ENCODE data around the gene PPP5C. TPM values are rescaled to one million over a fixed set of nuclear protein-coding genes. Genes with fewer than 3 reads are reported as not detected.

PPP5C gene
- total RNA-seq, 1 experiment from 2014 or later = 102 TPM

- Histone ChIP-seq H3K36me3 (ENCODE audit: control insufficient read depth in 1 of 2, insufficient read depth in 2 of 2, low read length in 2 of 2) (no peaks in the 10 kb centered on the region), H3K9ac (ENCODE audit: low read length) (no peak overlapping the region), H3K9me2 (ENCODE audit: insufficient read depth) (no peaks in the 10 kb centered on the region), H3K27me3 (ENCODE audit: insufficient read depth, low read length) (no peaks in the 10 kb centered on the region), H3K4me1 (ENCODE audit: control insufficient read depth in 1 of 2, insufficient read depth in 2 of 2, low read length in 2 of 2) (no peaks in the 10 kb centered on the region), H3K4me2 (ENCODE audit: low read length) (no peak overlapping the region), H3K79me2 (ENCODE audit: insufficient read depth, low read length) (no peaks in the 10 kb centered on the region), H3K9me3 (ENCODE audit: control insufficient read depth in 1 of 2, insufficient read depth in 1 of 2, low read depth in 1 of 2, low read length in 2 of 2) (no peaks in the 10 kb centered on the region), H3K27ac (ENCODE audit: low read depth, low read length) (no peak overlapping the region), H2AFZ (ENCODE audit: low read depth, low read length, poor library complexity, severe bottlenecking) (no peak overlapping the region), H4K20me1 (ENCODE audit: insufficient read depth) (no peaks in the 10 kb centered on the region), H3K4me3 (replicated peaks in 1 of 2; ENCODE audit: low read depth in 1 of 2, low read length in 2 of 2) (no peak overlapping the region)
- DNase-seq (ENCODE audit: low read depth, low spot score) (no peak), ATAC-seq (no peak)
- TF ChIP-seq, protein P1, sequence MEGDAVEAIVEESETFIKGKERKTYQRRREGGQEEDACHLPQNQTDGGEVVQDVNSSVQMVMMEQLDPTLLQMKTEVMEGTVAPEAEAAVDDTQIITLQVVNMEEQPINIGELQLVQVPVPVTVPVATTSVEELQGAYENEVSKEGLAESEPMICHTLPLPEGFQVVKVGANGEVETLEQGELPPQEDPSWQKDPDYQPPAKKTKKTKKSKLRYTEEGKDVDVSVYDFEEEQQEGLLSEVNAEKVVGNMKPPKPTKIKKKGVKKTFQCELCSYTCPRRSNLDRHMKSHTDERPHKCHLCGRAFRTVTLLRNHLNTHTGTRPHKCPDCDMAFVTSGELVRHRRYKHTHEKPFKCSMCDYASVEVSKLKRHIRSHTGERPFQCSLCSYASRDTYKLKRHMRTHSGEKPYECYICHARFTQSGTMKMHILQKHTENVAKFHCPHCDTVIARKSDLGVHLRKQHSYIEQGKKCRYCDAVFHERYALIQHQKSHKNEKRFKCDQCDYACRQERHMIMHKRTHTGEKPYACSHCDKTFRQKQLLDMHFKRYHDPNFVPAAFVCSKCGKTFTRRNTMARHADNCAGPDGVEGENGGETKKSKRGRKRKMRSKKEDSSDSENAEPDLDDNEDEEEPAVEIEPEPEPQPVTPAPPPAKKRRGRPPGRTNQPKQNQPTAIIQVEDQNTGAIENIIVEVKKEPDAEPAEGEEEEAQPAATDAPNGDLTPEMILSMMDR (IDR thresholded peaks at IDR 0.05 in 2 of 3, conservative IDR thresholded peaks at IDR 0.05 in 1 of 3; ENCODE audit: borderline replicate concordance in 1 of 3, insufficient read depth in 1 of 3, low read depth in 2 of 3, low read length in 2 of 3) = no peak
- ChIA-PET POLR2A (no interaction called here), CTCF (no interaction called here), RAD21 (ENCODE audit: low non-redundant PET in 1 of 2, low total read pairs in 2 of 2, uncharacterized antibody in 2 of 2, unreplicated experiment in 2 of 2) (no interaction called here)
- intact Hi-C loops (cut with micrococcal nuclease) = no loop called here
- no TSS peak for BruUV-seq (replicated peaks)
These were observed 61.2 kb downstream of the PPP5C start for GRCh38 chr19:46407856-46408663.

DNA sequence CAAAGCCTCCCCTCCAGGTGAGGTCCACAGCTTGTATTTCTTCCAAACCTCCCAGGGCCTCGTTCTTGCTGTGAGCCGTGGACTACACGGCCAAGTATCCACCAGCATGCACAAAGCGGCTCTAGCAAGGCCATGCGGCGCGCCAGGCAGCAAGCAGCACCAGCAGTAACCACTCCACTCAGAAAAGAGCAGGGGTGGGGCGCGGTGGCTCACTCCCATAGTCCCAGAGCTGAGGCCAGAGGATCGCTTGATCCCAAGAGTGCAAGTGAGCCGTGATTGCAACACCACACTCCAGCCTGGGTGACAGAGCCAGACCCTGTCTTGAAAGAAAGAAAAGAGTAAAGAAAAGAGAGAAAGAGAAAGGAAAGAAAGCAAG is 61.8 kb downstream of the PPP5C start:
- intact Hi-C loops (cut with micrococcal nuclease) = no loop called here
- Histone ChIP-seq H3K4me1 (ENCODE audit: control insufficient read depth in 1 of 2, insufficient read depth in 2 of 2, low read length in 2 of 2) (no peaks in the 10 kb centered on the region), H3K4me3 (replicated peaks in 1 of 2; ENCODE audit: low read depth in 1 of 2, low read length in 2 of 2) (no peak overlapping the region), H3K9ac (ENCODE audit: low read length) (no peak overlapping the region), H3K27ac (ENCODE audit: low read depth, low read length) (no peak overlapping the region), H3K9me2 (ENCODE audit: insufficient read depth) (no peaks in the 10 kb centered on the region), H2AFZ (ENCODE audit: low read depth, low read length, poor library complexity, severe bottlenecking) (no peak overlapping the region), H3K79me2 (ENCODE audit: insufficient read depth, low read length) (no peaks in the 10 kb centered on the region), H3K4me2 (ENCODE audit: low read length) (no peak overlapping the region), H3K9me3 (ENCODE audit: control insufficient read depth in 1 of 2, insufficient read depth in 1 of 2, low read depth in 1 of 2, low read length in 2 of 2) (no peaks in the 10 kb centered on the region), H3K27me3 (ENCODE audit: insufficient read depth, low read length) (no peaks in the 10 kb centered on the region), H4K20me1 (ENCODE audit: insufficient read depth) (no peaks in the 10 kb centered on the region), H3K36me3 (ENCODE audit: control insufficient read depth in 1 of 2, insufficient read depth in 2 of 2, low read length in 2 of 2) (no peaks in the 10 kb centered on the region)
- ChIA-PET RAD21 (ENCODE audit: low non-redundant PET in 1 of 2, low total read pairs in 2 of 2, uncharacterized antibody in 2 of 2, unreplicated experiment in 2 of 2) (no interaction called here), CTCF (no interaction called here), POLR2A (no interaction called here)
- DNase-seq (ENCODE audit: low read depth, low spot score) (no peak), ATAC-seq (no peak)
- no TSS peak for BruUV-seq (replicated peaks)
- no peak for TF ChIP-seq EGR1 (IDR thresholded peaks at IDR 0.05; ENCODE audit: low read depth)
- no peak for TF ChIP-seq CEBPB (IDR thresholded peaks at IDR 0.05; ENCODE audit: low read depth)
- TF ChIP-seq, protein P2, sequence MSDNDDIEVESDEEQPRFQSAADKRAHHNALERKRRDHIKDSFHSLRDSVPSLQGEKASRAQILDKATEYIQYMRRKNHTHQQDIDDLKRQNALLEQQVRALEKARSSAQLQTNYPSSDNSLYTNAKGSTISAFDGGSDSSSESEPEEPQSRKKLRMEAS (IDR thresholded peaks at IDR 0.05) = no peak
- TF ChIP-seq TCF7L2 (IDR thresholded peaks at IDR 0.05; ENCODE audit: borderline replicate concordance, extremely low read depth, insufficient read depth, insufficient read length) = no peak
- no peak for TF ChIP-seq ELF1 (IDR thresholded peaks at IDR 0.05; ENCODE audit: borderline replicate concordance, low read depth)
- TF ChIP-seq, protein P3, sequence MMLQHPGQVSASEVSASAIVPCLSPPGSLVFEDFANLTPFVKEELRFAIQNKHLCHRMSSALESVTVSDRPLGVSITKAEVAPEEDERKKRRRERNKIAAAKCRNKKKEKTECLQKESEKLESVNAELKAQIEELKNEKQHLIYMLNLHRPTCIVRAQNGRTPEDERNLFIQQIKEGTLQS (IDR thresholded peaks at IDR 0.05) = no peak
- TF ChIP-seq POLR2AphosphoS5 (IDR thresholded peaks at IDR 0.05; ENCODE audit: low read depth, low read length) = no peak
- no peak for TF ChIP-seq SIN3A (IDR thresholded peaks at IDR 0.05; ENCODE audit: low read depth)

All from HCT116 (cell line).